ENCODE results near the gene GPA33.

GPA33 gene

GRCh38 chr1:167061073-167061464 lies 29.1 kb downstream of the GPA33 start:
- DNase-seq (ENCODE audit: low read depth) = no peak
- no peak for TF ChIP-seq MAX (IDR thresholded peaks at IDR 0.05; ENCODE audit: low read depth, low read length)
- no peak for TF ChIP-seq POLR2A (IDR thresholded peaks at IDR 0.05; ENCODE audit: extremely low read depth, insufficient read length)
- TF ChIP-seq MYC (IDR thresholded peaks at IDR 0.05; ENCODE audit: low read depth, low read length) = no peak
- TF ChIP-seq CTCF (IDR thresholded peaks at IDR 0.05; ENCODE audit: low read depth, low read length) = no peak
- no peak overlapping the region for H3K4me3 ChIP-seq (ENCODE audit: low read depth, low read length)

GRCh38 chr1:167060141-167061072 lies 29.8 kb downstream of the GPA33 start:
- DNase-seq (ENCODE audit: low read depth) = peak; percentile 24
- H3K4me3 ChIP-seq (ENCODE audit: low read depth, low read length) = no peak overlapping the region
- TF ChIP-seq POLR2A (IDR thresholded peaks at IDR 0.05; ENCODE audit: extremely low read depth, insufficient read length) (no peak), MAX (IDR thresholded peaks at IDR 0.05; ENCODE audit: low read depth, low read length) (no peak), CTCF (IDR thresholded peaks at IDR 0.05; ENCODE audit: low read depth, low read length) (peak; percentile 31), MYC (IDR thresholded peaks at IDR 0.05; ENCODE audit: low read depth, low read length) (no peak)

GRCh38 chr1:167059809-167060107 lies 30.4 kb downstream of the GPA33 start:
- no peak for DNase-seq (ENCODE audit: low read depth)
- no peak for TF ChIP-seq MYC (IDR thresholded peaks at IDR 0.05; ENCODE audit: low read depth, low read length)
- TF ChIP-seq POLR2A (IDR thresholded peaks at IDR 0.05; ENCODE audit: extremely low read depth, insufficient read length) = no peak
- TF ChIP-seq MAX (IDR thresholded peaks at IDR 0.05; ENCODE audit: low read depth, low read length) = no peak
- no peak for TF ChIP-seq CTCF (IDR thresholded peaks at IDR 0.05; ENCODE audit: low read depth, low read length)
- H3K4me3 ChIP-seq (ENCODE audit: low read depth, low read length) = no peak overlapping the region

- no peak overlapping the region for H3K4me3 ChIP-seq (ENCODE audit: low read depth, low read length)
Measured at GRCh38 chr1:167059045-167059808, 30.9 kb downstream of the GPA33 start.

GRCh38 chr1:167057241-167057688 lies 32.9 kb downstream of the GPA33 start:
- H3K4me3 ChIP-seq (ENCODE audit: low read depth, low read length) = no peak overlapping the region
- DNase-seq (ENCODE audit: low read depth) = peak; percentile 59
- TF ChIP-seq CTCF (IDR thresholded peaks at IDR 0.05; ENCODE audit: low read depth, low read length) (peak; percentile 27), MYC (IDR thresholded peaks at IDR 0.05; ENCODE audit: low read depth, low read length) (no peak)

More at GRCh38 chr1:167059045-167059808, 30.9 kb downstream of the GPA33 start:
- DNase-seq (ENCODE audit: low read depth) = peak; percentile 70
- no peak for TF ChIP-seq POLR2A (IDR thresholded peaks at IDR 0.05; ENCODE audit: extremely low read depth, insufficient read length)
- peak; percentile 82 for TF ChIP-seq CTCF (IDR thresholded peaks at IDR 0.05; ENCODE audit: low read depth, low read length)

Measured in NB4 (cell line).